Liver (tissue), 9 donors: ENCODE measurements around the gene TAS1R1. TPM values are rescaled to one million over a fixed set of nuclear protein-coding genes. Genes with fewer than 3 reads are reported as not detected.
"Not testable (repeated sequence)": the region's sequence is repeated elsewhere in the genome, so short reads cannot be mapped to it uniquely, and the experiment has no call there.

Experiments
- DNase-seq: peaks from one replicate; pipeline ENCODE4 v3.0.0-alpha.2; 2017; ENCODE audit warnings: low spot score
- H3K27ac ChIP-seq, 2 donors: one replicate each; pipeline ENCODE4 v1.7.0; 2013; ENCODE audit warnings: inconsistent platforms in 2 of 2, low read length in 2 of 2, control low read depth in 1 of 2, low read depth in 1 of 2, mild to moderate bottlenecking in 1 of 2
- H3K27me3 ChIP-seq, 4 donors: one replicate each; pipeline versions ENCODE4 v1.6.1 to v1.7.0; 2013; ENCODE audit warnings: low read length in 3 of 4, inconsistent platforms in 1 of 4, mild to moderate bottlenecking in 1 of 4, moderate library complexity in 1 of 4; ENCODE audit not compliant: control insufficient read depth in 4 of 4, insufficient read depth in 4 of 4
- H3K36me3 ChIP-seq, 4 donors: one replicate each; pipeline versions ENCODE4 v1.6.1 to v1.7.0; 2013; ENCODE audit warnings: low read length in 3 of 4, mild to moderate bottlenecking in 3 of 4, low read depth in 1 of 4, moderate library complexity in 1 of 4; ENCODE audit not compliant: control insufficient read depth in 4 of 4, insufficient read depth in 3 of 4
- H3K4me1 ChIP-seq, 4 donors: one replicate each; pipeline versions ENCODE4 v1.6.1 to v1.7.0; 2013; ENCODE audit warnings: low read length in 3 of 4, mild to moderate bottlenecking in 3 of 4, moderate library complexity in 1 of 4; ENCODE audit not compliant: control insufficient read depth in 4 of 4, insufficient read depth in 4 of 4
- H3K4me3 ChIP-seq, 3 donors: one replicate each; pipeline versions ENCODE4 v1.6.1 to v1.7.0; 2013; ENCODE audit warnings: low read length in 3 of 3, control low read depth in 1 of 3, low read depth in 1 of 3, mild to moderate bottlenecking in 1 of 3
- H3K9ac ChIP-seq, 2 donors: one replicate each; pipeline ENCODE4 v1.7.0; 2013; ENCODE audit warnings: low read length in 2 of 2, mild to moderate bottlenecking in 2 of 2, moderate library complexity in 2 of 2, control low read depth in 1 of 2, low read depth in 1 of 2
- H3K9me3 ChIP-seq, 4 donors: one replicate each; pipeline versions ENCODE4 v1.6.1 to v1.7.0; 2013; ENCODE audit warnings: low read length in 3 of 4; ENCODE audit not compliant: control insufficient read depth in 4 of 4
- EGR1 ChIP-seq, 2 donors: IDR thresholded peaks; 2 replicates each; pipeline ENCODE4 v1.6.1; 2016 to 2018; ENCODE audit warnings: antibody characterized with exemption in 2 of 2, low read depth in 2 of 2
- FOXA1 ChIP-seq: IDR thresholded peaks from 2 replicates; pipeline ENCODE4 v1.6.1; 2016; ENCODE audit warnings: antibody characterized with exemption
- HNF4G ChIP-seq: IDR thresholded peaks from 2 replicates; pipeline ENCODE4 v1.6.1; 2016; ENCODE audit warnings: antibody characterized with exemption
- RXRA ChIP-seq, 2 donors: IDR thresholded peaks; 2 replicates each; pipeline ENCODE4 v1.6.1; 2017 to 2018; ENCODE audit warnings: antibody characterized with exemption in 2 of 2, mild to moderate bottlenecking in 1 of 2
- SP1 ChIP-seq: IDR thresholded peaks from 2 replicates; pipeline ENCODE4 v1.6.1; 2018; ENCODE audit warnings: antibody characterized with exemption, mild to moderate bottlenecking
- YY1 ChIP-seq: IDR thresholded peaks from 2 replicates; pipeline ENCODE4 v1.6.1; 2016; ENCODE audit warnings: antibody characterized with exemption, mild to moderate bottlenecking
- WGBS: extraction: QIAGEN DNeasy Blood & Tissue Kit; methylation state at CpG from one replicate; pipeline ENCODE4 v1.1.7; 2013; 5-methylcytosine and 5-hydroxymethylcytosine counted together
- polyA plus RNA-seq, 2 donors: library from polyadenylated mRNA; stranded (reverse) in 1 of 2; unstranded in 1 of 2; fragments of 200-250 nt in 1 of 2; fragments of >200 nt in 1 of 2; fragmentation: Nextera tagmentation in 1 of 2; extraction: Ambion mirVana in 1 of 2; gene quantifications; one replicate each; pipeline versions ENCODE4 v1.2.1 to v1.2.3, GENCODE V29; 2013 to 2015
- total RNA-seq, 2 donors: library from RNA; depleted of rRNA; stranded (reverse); fragments of >200 nt; gene quantifications; one replicate each; pipeline ENCODE4 v1.2.3, GENCODE V29; 2014
- TF ChIP-seq, protein P1 (sequence below): IDR thresholded peaks from 2 replicates; pipeline ENCODE4 v1.6.1; 2016; ENCODE audit warnings: antibody characterized with exemption
- TF ChIP-seq, protein P2 (sequence below): IDR thresholded peaks from 2 replicates; pipeline ENCODE4 v1.6.1; 2016; ENCODE audit warnings: antibody characterized with exemption, mild to moderate bottlenecking
- donor health status: healthy.
- donor health status: healthy.
- donor health status: healthy.
- donor health status: healthy.
- donor health status: healthy.

TAS1R1 gene
- total and polyA plus RNA-seq, 4 donors = not detected

DNA sequence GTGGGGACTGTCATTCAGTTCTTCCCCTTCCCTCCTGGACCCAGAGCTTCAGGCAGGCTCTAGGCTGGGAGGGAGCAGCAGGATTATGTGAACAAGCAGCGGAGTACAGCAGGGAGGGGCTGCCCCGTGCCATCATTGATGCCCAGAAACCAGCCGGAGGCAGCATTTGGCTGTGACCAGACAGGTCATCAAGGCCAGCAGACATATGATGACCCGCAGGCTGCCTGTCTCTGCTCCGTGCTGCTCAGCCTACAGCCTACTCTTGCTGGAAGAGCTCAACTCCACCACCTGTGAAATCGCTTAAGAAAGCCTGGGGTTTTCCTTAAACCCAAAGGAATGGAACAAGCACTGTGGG lies 42.6 kb downstream of the TAS1R1 start:
- H3K9ac ChIP-seq = no peak overlapping the region
- H3K4me3 ChIP-seq = no peak overlapping the region
- H3K4me1 ChIP-seq = peaks cover 3 to 42% (median 28%) of the 10 kb centered on the region in 4 donors
- H3K9me3 ChIP-seq = no peaks in the 10 kb centered on the region
- 87% methylated on average over 6 of the region's 6 CpGs for WGBS
- TF ChIP-seq EGR1 (IDR thresholded peaks at IDR 0.05; ENCODE audit: low read depth in 2 of 2) (no peak), FOXA1 (no peak)
- H3K36me3 ChIP-seq = peaks cover 20 to 38% (median 30%) of the 10 kb centered on the region in 4 donors
- DNase-seq = no peak
- H3K27ac ChIP-seq = no peak overlapping the region
- no peaks in the 10 kb centered on the region for H3K27me3 ChIP-seq

GRCh38 chr1:6599141-6599975 lies 44.3 kb downstream of the TAS1R1 start:
- no peaks in the 10 kb centered on the region for H3K9me3 ChIP-seq
- H3K4me1 ChIP-seq = peaks cover 7 to 52% (median 35%) of the 10 kb centered on the region in 4 donors
- H3K27ac ChIP-seq = peak overlapping the region; percentile 58 to 65
- H3K36me3 ChIP-seq = peaks cover 12 to 24% (median 17%) of the 10 kb centered on the region in 4 donors
- no peak for DNase-seq
- TF ChIP-seq RXRA (IDR thresholded peaks at IDR 0.05) (no peak), HNF4G (no peak), YY1 (no peak), SP1 (no peak)
- TF ChIP-seq, protein P1, sequence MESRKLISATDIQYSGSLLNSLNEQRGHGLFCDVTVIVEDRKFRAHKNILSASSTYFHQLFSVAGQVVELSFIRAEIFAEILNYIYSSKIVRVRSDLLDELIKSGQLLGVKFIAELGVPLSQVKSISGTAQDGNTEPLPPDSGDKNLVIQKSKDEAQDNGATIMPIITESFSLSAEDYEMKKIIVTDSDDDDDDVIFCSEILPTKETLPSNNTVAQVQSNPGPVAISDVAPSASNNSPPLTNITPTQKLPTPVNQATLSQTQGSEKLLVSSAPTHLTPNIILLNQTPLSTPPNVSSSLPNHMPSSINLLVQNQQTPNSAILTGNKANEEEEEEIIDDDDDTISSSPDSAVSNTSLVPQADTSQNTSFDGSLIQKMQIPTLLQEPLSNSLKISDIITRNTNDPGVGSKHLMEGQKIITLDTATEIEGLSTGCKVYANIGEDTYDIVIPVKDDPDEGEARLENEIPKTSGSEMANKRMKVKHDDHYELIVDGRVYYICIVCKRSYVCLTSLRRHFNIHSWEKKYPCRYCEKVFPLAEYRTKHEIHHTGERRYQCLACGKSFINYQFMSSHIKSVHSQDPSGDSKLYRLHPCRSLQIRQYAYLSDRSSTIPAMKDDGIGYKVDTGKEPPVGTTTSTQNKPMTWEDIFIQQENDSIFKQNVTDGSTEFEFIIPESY = no peak
- TF ChIP-seq, protein P2, sequence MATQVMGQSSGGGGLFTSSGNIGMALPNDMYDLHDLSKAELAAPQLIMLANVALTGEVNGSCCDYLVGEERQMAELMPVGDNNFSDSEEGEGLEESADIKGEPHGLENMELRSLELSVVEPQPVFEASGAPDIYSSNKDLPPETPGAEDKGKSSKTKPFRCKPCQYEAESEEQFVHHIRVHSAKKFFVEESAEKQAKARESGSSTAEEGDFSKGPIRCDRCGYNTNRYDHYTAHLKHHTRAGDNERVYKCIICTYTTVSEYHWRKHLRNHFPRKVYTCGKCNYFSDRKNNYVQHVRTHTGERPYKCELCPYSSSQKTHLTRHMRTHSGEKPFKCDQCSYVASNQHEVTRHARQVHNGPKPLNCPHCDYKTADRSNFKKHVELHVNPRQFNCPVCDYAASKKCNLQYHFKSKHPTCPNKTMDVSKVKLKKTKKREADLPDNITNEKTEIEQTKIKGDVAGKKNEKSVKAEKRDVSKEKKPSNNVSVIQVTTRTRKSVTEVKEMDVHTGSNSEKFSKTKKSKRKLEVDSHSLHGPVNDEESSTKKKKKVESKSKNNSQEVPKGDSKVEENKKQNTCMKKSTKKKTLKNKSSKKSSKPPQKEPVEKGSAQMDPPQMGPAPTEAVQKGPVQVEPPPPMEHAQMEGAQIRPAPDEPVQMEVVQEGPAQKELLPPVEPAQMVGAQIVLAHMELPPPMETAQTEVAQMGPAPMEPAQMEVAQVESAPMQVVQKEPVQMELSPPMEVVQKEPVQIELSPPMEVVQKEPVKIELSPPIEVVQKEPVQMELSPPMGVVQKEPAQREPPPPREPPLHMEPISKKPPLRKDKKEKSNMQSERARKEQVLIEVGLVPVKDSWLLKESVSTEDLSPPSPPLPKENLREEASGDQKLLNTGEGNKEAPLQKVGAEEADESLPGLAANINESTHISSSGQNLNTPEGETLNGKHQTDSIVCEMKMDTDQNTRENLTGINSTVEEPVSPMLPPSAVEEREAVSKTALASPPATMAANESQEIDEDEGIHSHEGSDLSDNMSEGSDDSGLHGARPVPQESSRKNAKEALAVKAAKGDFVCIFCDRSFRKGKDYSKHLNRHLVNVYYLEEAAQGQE = peak; percentile 43
- H3K27me3 ChIP-seq = no peaks in the 10 kb centered on the region
- H3K9ac ChIP-seq = no peak overlapping the region
- peak overlapping the region; percentile 14 to 73 (median 18) for H3K4me3 ChIP-seq
- WGBS = 74% methylated on average over 31 of the region's 31 CpGs

- H3K27me3 ChIP-seq, DNase-seq, H3K9me3 ChIP-seq: not testable (repeated sequence)
- peaks cover 11 to 58% (median 41%) of the 10 kb centered on the region in 4 donors for H3K4me1 ChIP-seq
- peaks cover 11 to 21% (median 13%) of the 10 kb centered on the region in 4 donors for H3K36me3 ChIP-seq
- WGBS = 51% methylated on average over 8 of the region's 8 CpGs
- peak overlapping the region in 2 of 3 donors; percentile 73 to 82 for H3K4me3 ChIP-seq
- H3K9ac ChIP-seq = peak overlapping the region; percentile 61 to 84
- H3K27ac ChIP-seq = peak overlapping the region; percentile 82 to 98
Measured at GRCh38 chr1:6599991-6600390, 44.9 kb downstream of the TAS1R1 start.
